IPS-20b (cell line): ENCODE data around the gene RERE.
"Not testable (repeated sequence)": the region's sequence is repeated elsewhere in the genome, so short reads cannot be mapped to it uniquely, and the experiment has no call there.

Experiments
- H3K27ac ChIP-seq: one replicate; pipeline ENCODE4 v1.5.1; 2013; ENCODE audit warnings: low read length
- H3K27me3 ChIP-seq: 2 replicates; pipeline ENCODE4 v1.6.1; 2013; ENCODE audit warnings: mild to moderate bottlenecking, low read length, inconsistent platforms; ENCODE audit not compliant: insufficient read depth
- H3K36me3 ChIP-seq: 2 replicates; pipeline ENCODE4 v1.6.1; 2013; ENCODE audit warnings: low read depth, mild to moderate bottlenecking, inconsistent platforms, low read length, moderate library complexity; ENCODE audit not compliant: insufficient read depth
- H3K4me1 ChIP-seq: 2 replicates; pipeline ENCODE4 v1.6.1; 2013; ENCODE audit warnings: mild to moderate bottlenecking, control low read depth, inconsistent platforms, low read length, moderate library complexity; ENCODE audit not compliant: insufficient read depth
- H3K4me3 ChIP-seq: 2 replicates; pipeline ENCODE4 v1.5.1; 2013; ENCODE audit warnings: mild to moderate bottlenecking, low read length, inconsistent platforms
- H3K9ac ChIP-seq: 2 replicates; pipeline ENCODE4 v1.6.1; 2013; ENCODE audit warnings: low read depth, mild to moderate bottlenecking, inconsistent platforms, low read length, moderate library complexity
- H3K9me3 ChIP-seq: 2 replicates; pipeline ENCODE4 v1.6.1; 2013; ENCODE audit warnings: mild to moderate bottlenecking, low read depth, low read length, inconsistent platforms; ENCODE audit not compliant: insufficient read depth

The RERE gene

GRCh38 chr1:8706995-8707396 is 110.4 kb downstream of the RERE start:
- H3K9me3 ChIP-seq: no peaks in the 10 kb centered on the region
- H3K4me3 ChIP-seq: no peak overlapping the region
- no peak overlapping the region for H3K9ac ChIP-seq
- no peaks in the 10 kb centered on the region for H3K27me3 ChIP-seq
- no peak overlapping the region for H3K27ac ChIP-seq
- H3K36me3 ChIP-seq: no peaks in the 10 kb centered on the region
- H3K4me1 ChIP-seq: peaks cover 42% of the 10 kb centered on the region

GRCh38 chr1:8706291-8706690 is 111.1 kb downstream of the RERE start:
- Histone ChIP-seq H3K27ac (no peak overlapping the region), H3K27me3 (no peaks in the 10 kb centered on the region), H3K36me3 (no peaks in the 10 kb centered on the region), H3K9me3 (no peaks in the 10 kb centered on the region), H3K4me3 (no peak overlapping the region), H3K9ac (no peak overlapping the region), H3K4me1 (peaks cover 35% of the 10 kb centered on the region)

- Histone ChIP-seq H3K4me1 (peaks cover 39% of the 10 kb centered on the region), H3K9me3 (no peaks in the 10 kb centered on the region), H3K9ac (no peak overlapping the region; the same call in 1 of the 2 replicates), H3K4me3 (peak overlapping the region; percentile 21; the same call in 1 of the 2 replicates), H3K36me3 (no peaks in the 10 kb centered on the region), H3K27ac (no peak overlapping the region), H3K27me3 (no peaks in the 10 kb centered on the region)
Observed at GRCh38 chr1:8704866-8705506, 112.5 kb downstream of the RERE start.

- Histone ChIP-seq H3K27ac (peak overlapping the region; percentile 8), H3K4me3 (peak overlapping the region; percentile 93)
Observed at GRCh38 chr1:8702850-8703810, 114.3 kb downstream of the RERE start.

GRCh38 chr1:8702472-8702849 is 115.0 kb downstream of the RERE start:
- no peaks in the 10 kb centered on the region for H3K36me3 ChIP-seq
- peaks cover 33% of the 10 kb centered on the region for H3K4me1 ChIP-seq
- peak overlapping the region; percentile 93 for H3K4me3 ChIP-seq
- H3K9ac ChIP-seq: peak overlapping the region; percentile 98
- H3K27me3 ChIP-seq: no peaks in the 10 kb centered on the region
- H3K9me3 ChIP-seq: no peaks in the 10 kb centered on the region
- H3K27ac ChIP-seq: peak overlapping the region; percentile 81

More at GRCh38 chr1:8702850-8703810, 114.3 kb downstream of the RERE start:
- Histone ChIP-seq H3K36me3 (no peaks in the 10 kb centered on the region), H3K9ac (peak overlapping the region; percentile 98), H3K4me1 (peaks cover 35% of the 10 kb centered on the region), H3K27me3 (no peaks in the 10 kb centered on the region), H3K9me3 (no peaks in the 10 kb centered on the region)

GRCh38 chr1:8701794-8702471 is 115.5 kb downstream of the RERE start:
- H3K27me3 ChIP-seq: no peaks in the 10 kb centered on the region
- H3K9me3 ChIP-seq: no peaks in the 10 kb centered on the region
- H3K9ac ChIP-seq: peak overlapping the region; percentile 98
- no peaks in the 10 kb centered on the region for H3K36me3 ChIP-seq
- peak overlapping the region; percentile 93 for H3K4me3 ChIP-seq
- H3K4me1 ChIP-seq: peaks cover 28% of the 10 kb centered on the region
- H3K27ac ChIP-seq: peak overlapping the region; percentile 81

GRCh38 chr1:8699679-8700078 is 117.8 kb downstream of the RERE start:
- Histone ChIP-seq H3K4me3 (no peak overlapping the region), H3K27me3 (no peaks in the 10 kb centered on the region), H3K27ac (no peak overlapping the region), H3K4me1 (peaks cover 28% of the 10 kb centered on the region), H3K9me3 (no peaks in the 10 kb centered on the region), H3K9ac (no peak overlapping the region), H3K36me3 (no peaks in the 10 kb centered on the region)

GRCh38 chr1:8698937-8699447 is 118.4 kb downstream of the RERE start:
- Histone ChIP-seq H3K4me3 (no peak overlapping the region), H3K9me3 (no peaks in the 10 kb centered on the region), H3K36me3 (no peaks in the 10 kb centered on the region), H3K27me3 (no peaks in the 10 kb centered on the region), H3K4me1 (peaks cover 24% of the 10 kb centered on the region), H3K27ac (no peak overlapping the region), H3K9ac (peak overlapping the region; percentile 1; the same call in 1 of the 2 replicates)

- H3K36me3 ChIP-seq: no peaks in the 10 kb centered on the region
- H3K27me3 ChIP-seq: no peaks in the 10 kb centered on the region
- no peak overlapping the region for H3K9ac ChIP-seq
- peaks cover 21% of the 10 kb centered on the region for H3K4me1 ChIP-seq
- H3K27ac ChIP-seq: no peak overlapping the region
- no peaks in the 10 kb centered on the region for H3K9me3 ChIP-seq
- no peak overlapping the region for H3K4me3 ChIP-seq
Observed at GRCh38 chr1:8698012-8698630, 119.3 kb downstream of the RERE start.

GRCh38 chr1:8695442-8695841 is 122.0 kb downstream of the RERE start:
- H3K36me3 ChIP-seq, H3K9ac ChIP-seq, H3K9me3 ChIP-seq, H3K27me3 ChIP-seq, H3K27ac ChIP-seq, H3K4me3 ChIP-seq: not testable (repeated sequence)
- H3K4me1 ChIP-seq: peaks cover 15% of the 10 kb centered on the region

GRCh38 chr1:8693107-8693506 is 124.3 kb downstream of the RERE start:
- Histone ChIP-seq H3K27me3 (no peaks in the 10 kb centered on the region), H3K4me3 (no peak overlapping the region), H3K9me3 (no peaks in the 10 kb centered on the region), H3K4me1 (peaks cover 12% of the 10 kb centered on the region), H3K36me3 (no peaks in the 10 kb centered on the region), H3K27ac (no peak overlapping the region), H3K9ac (no peak overlapping the region)
